Fibroblast of the aortic adventitia (primary cell): ENCODE measurements around the gene SLC25A10. TPM values are rescaled to one million over a fixed set of nuclear protein-coding genes. Genes with fewer than 3 reads are reported as not detected.
"Not testable (repeated sequence)": the region's sequence is repeated elsewhere in the genome, so short reads cannot be mapped to it uniquely, and the experiment has no call there.

Source experiments
- DNase-seq: peaks from one replicate; pipeline ENCODE4 v3.0.0-alpha.2; 2010; ENCODE audit warnings: low read depth
- H3K4me3 ChIP-seq: 2 replicates; pipeline ENCODE4 v1.5.1; 2011; ENCODE audit warnings: low read depth, mild to moderate bottlenecking, control low read depth, low read length, moderate library complexity
- total RNA-seq: library from RNA; depleted of rRNA; stranded (reverse); fragments of >200 nt; gene quantifications from 2 replicates; pipeline ENCODE4 v1.2.3, GENCODE V29; 2012; ENCODE audit warnings: low replicate concordance
- TF ChIP-seq, protein P1 (sequence below): IDR thresholded peaks from 2 replicates; pipeline ENCODE4 v1.5.1; 2011; ENCODE audit warnings: mild to moderate bottlenecking, low read length, control low read depth, inconsistent platforms; ENCODE audit not compliant: insufficient read depth

The SLC25A10 gene
- total RNA-seq, 1 donor, result 19.3 TPM

- peak; percentile 52 for DNase-seq
- H3K4me3 ChIP-seq, result no peak overlapping the region
- TF ChIP-seq, protein P1, sequence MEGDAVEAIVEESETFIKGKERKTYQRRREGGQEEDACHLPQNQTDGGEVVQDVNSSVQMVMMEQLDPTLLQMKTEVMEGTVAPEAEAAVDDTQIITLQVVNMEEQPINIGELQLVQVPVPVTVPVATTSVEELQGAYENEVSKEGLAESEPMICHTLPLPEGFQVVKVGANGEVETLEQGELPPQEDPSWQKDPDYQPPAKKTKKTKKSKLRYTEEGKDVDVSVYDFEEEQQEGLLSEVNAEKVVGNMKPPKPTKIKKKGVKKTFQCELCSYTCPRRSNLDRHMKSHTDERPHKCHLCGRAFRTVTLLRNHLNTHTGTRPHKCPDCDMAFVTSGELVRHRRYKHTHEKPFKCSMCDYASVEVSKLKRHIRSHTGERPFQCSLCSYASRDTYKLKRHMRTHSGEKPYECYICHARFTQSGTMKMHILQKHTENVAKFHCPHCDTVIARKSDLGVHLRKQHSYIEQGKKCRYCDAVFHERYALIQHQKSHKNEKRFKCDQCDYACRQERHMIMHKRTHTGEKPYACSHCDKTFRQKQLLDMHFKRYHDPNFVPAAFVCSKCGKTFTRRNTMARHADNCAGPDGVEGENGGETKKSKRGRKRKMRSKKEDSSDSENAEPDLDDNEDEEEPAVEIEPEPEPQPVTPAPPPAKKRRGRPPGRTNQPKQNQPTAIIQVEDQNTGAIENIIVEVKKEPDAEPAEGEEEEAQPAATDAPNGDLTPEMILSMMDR, result no peak
Observed at GRCh38 chr17:81735264-81736102, 23.4 kb downstream of the SLC25A10 start.

- TF ChIP-seq, protein P1, result no peak
- DNase-seq, result no peak
- no peak overlapping the region for H3K4me3 ChIP-seq
Observed at GRCh38 chr17:81737947-81738800, 26.1 kb downstream of the SLC25A10 start.

- DNase-seq, result no peak
- no peak overlapping the region for H3K4me3 ChIP-seq
- TF ChIP-seq, protein P1, result no peak
Observed at GRCh38 chr17:81738801-81739393, 26.8 kb downstream of the SLC25A10 start.

- not testable (repeated sequence) for DNase-seq, H3K4me3 ChIP-seq
Observed at GRCh38 chr17:81739593-81739992, 27.5 kb downstream of the SLC25A10 start.

DNA sequence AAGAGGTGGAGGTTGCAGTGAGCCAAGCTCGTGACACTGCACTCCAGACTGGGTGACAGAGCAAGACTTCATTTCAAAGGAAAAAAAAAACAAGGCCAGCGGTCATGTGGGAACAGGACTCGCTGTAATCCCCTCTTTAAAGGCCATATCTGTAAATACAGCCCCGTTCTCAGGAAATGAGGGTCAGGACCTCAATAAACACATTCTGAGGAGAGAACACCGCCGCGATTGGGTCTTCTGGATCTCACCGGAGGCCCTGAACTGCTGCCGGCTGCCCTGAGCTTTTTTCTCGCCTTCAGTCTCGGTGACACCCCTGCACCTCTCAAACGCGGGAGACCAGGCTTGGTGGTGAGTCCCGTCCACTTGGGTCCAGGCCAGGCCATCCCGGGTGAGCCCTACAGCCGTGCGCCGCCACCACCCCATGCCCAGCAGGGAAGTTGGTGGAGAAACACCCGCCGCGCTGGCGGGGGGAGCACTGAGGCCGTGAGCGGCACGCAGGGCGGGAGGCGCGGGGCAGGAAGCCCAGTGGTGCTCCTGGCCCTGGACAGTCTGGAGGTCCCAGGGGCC is 28.4 kb downstream of the SLC25A10 start:
- DNase-seq, result no peak
- TF ChIP-seq, protein P1, result no peak
- no peak overlapping the region for H3K4me3 ChIP-seq

DNA sequence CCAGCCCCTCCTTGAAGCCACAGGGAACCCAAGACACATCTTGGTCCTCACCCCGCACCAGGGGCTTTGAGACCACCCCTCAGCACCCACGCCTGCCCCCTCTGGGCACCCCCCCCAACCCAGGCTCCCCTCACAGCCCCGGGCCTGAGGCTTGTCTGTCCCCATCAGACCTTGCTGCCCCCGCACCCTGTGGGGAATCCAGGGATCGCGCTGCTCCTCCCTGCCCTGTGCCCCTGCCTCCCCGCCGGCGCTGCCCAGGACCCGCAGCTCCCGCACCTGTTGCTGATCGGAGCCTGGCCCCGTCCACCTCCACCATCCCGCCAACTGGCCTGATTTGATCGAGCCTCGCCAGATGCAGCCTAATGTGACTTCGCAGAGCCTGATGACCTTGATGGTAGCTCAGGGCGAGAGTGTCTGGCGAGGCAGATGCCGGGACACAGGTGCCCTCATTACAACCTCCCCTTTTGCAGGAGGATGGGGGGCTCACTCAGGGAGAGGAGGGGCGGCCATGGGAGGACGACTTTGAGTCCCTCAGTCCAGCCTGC is 29.0 kb downstream of the SLC25A10 start:
- TF ChIP-seq, protein P1, result no peak
- H3K4me3 ChIP-seq, result no peak overlapping the region
- no peak for DNase-seq
